HEK293 (cell line): ENCODE results near the gene EPHB1.

Experiments used
- CTCF ChIA-PET: fragments of 350-600 bp; formaldehyde crosslinking; extraction: SDS; loops from one replicate; lab custom pipeline; 2021; ENCODE audit warnings: antibody characterized with exemption; lab: Yijun Ruan, JAX
- POLR2A ChIA-PET: fragments of 300-600 bp; formaldehyde crosslinking; extraction: SDS; loops from one replicate; lab custom pipeline; 2020; ENCODE audit warnings: antibody characterized with exemption, inconsistent platforms; lab: Yijun Ruan, JAX
- H3K27ac ChIP-seq: fragments of 200-500 bp; sonication (Bioruptor generic); 2 replicates; pipeline ENCODE4 v1.5.1; 2014; ENCODE audit warnings: low read depth, low read length, control low read depth, inconsistent platforms; ENCODE audit errors: extremely low read depth
- H3K36me3 ChIP-seq, 2 experiments: fragments of 200-500 bp in 1 of 2; sonication (Bioruptor generic) in 1 of 2; 1 replicate in 1 of 2; 2 replicates in 1 of 2; pipeline ENCODE4 v1.5.1; 2014 to 2017; ENCODE audit warnings: inconsistent platforms in 2 of 2, low read length in 2 of 2; ENCODE audit not compliant: control insufficient read depth in 2 of 2, insufficient read depth in 1 of 2
- H3K4me1 ChIP-seq: fragments of 200-500 bp; sonication (Bioruptor generic); 2 replicates; pipeline ENCODE4 v1.5.1; 2014; ENCODE audit warnings: mild to moderate bottlenecking, low read length, inconsistent platforms; ENCODE audit not compliant: control insufficient read depth, insufficient read depth
- H3K4me3 ChIP-seq: 2 replicates; pipeline ENCODE4 v1.5.1; 2011; ENCODE audit warnings: low read depth, mild to moderate bottlenecking, control low read depth, low read length, moderate library complexity
- H3K9me3 ChIP-seq: fragments of 200-500 bp; sonication (Bioruptor generic); 2 replicates; pipeline ENCODE4 v1.5.1; 2014; ENCODE audit warnings: low read depth, low read length, inconsistent platforms; ENCODE audit not compliant: control insufficient read depth, insufficient read depth
- KLF9 ChIP-seq: fragments of 450-650 bp; formaldehyde crosslinking; IDR thresholded peaks from 2 replicates; pipeline ENCODE4 v1.5.1; 2016; ENCODE audit warnings: missing biosample characterization, missing genetic modification characterization, low read depth
- OSR2 ChIP-seq: fragments of 450-650 bp; formaldehyde crosslinking; IDR thresholded peaks from 2 replicates; pipeline ENCODE4 v1.5.1; 2016; ENCODE audit warnings: missing biosample characterization, missing genetic modification characterization
- RBAK ChIP-seq: fragments of 450-650 bp; formaldehyde crosslinking; IDR thresholded peaks from 2 replicates; pipeline ENCODE4 v1.5.1; 2016; ENCODE audit warnings: missing biosample characterization, missing genetic modification characterization
- SP7 ChIP-seq: fragments of 450-650 bp; formaldehyde crosslinking; IDR thresholded peaks from 2 replicates; pipeline ENCODE4 v1.5.1; 2016; ENCODE audit warnings: missing biosample characterization, missing genetic modification characterization
- TCF7L2 ChIP-seq: IDR thresholded peaks from 2 replicates; pipeline ENCODE4 v1.6.1; 2011; ENCODE audit warnings: low read depth, mild to moderate bottlenecking, inconsistent platforms, low read length, moderate library complexity, borderline replicate concordance
- ZBTB21 ChIP-seq: fragments of 450-650 bp; formaldehyde crosslinking; IDR thresholded peaks from 2 replicates; pipeline ENCODE4 v1.5.1; 2017; ENCODE audit warnings: missing biosample characterization, missing genetic modification characterization
- ZNF114 ChIP-seq: fragments of 450-650 bp; formaldehyde crosslinking; IDR thresholded peaks from 2 replicates; pipeline ENCODE4 v1.5.0; 2017; ENCODE audit warnings: missing biosample characterization, missing genetic modification characterization
- ZNF148 ChIP-seq: fragments of 450-650 bp; formaldehyde crosslinking; IDR thresholded peaks from 2 replicates; pipeline ENCODE4 v1.5.0; 2017; ENCODE audit warnings: missing biosample characterization, missing genetic modification characterization, borderline replicate concordance
- ZNF184 ChIP-seq: fragments of 450-650 bp; IDR thresholded peaks from 2 replicates; pipeline ENCODE4 v1.5.1; 2018; ENCODE audit warnings: missing biosample characterization, mild to moderate bottlenecking, missing genetic modification characterization
- ZNF2 ChIP-seq: fragments of 450-650 bp; formaldehyde crosslinking; IDR thresholded peaks from 2 replicates; pipeline ENCODE4 v1.5.1; 2016; ENCODE audit warnings: missing biosample characterization, missing genetic modification characterization
- ZNF362 ChIP-seq: fragments of 450-650 bp; formaldehyde crosslinking; IDR thresholded peaks from 2 replicates; pipeline ENCODE4 v1.5.1; 2016; ENCODE audit warnings: missing biosample characterization, missing genetic modification characterization
- ZNF366 ChIP-seq: fragments of 450-650 bp; formaldehyde crosslinking; conservative IDR thresholded peaks from 2 replicates; pipeline ENCODE4 v1.5.1; 2016; ENCODE audit warnings: missing biosample characterization, missing genetic modification characterization
- ZNF48 ChIP-seq: fragments of 450-650 bp; formaldehyde crosslinking; IDR thresholded peaks from 2 replicates; pipeline ENCODE4 v1.5.1; 2016; ENCODE audit warnings: missing biosample characterization, missing genetic modification characterization
- ZNF513 ChIP-seq: fragments of 450-650 bp; IDR thresholded peaks from 2 replicates; pipeline ENCODE4 v1.5.1; 2018; ENCODE audit warnings: missing biosample characterization, missing genetic modification characterization
- ZNF518A ChIP-seq: fragments of 450-650 bp; formaldehyde crosslinking; conservative IDR thresholded peaks from 2 replicates; pipeline ENCODE4 v1.5.1; 2016; ENCODE audit warnings: low read depth, missing biosample characterization, missing genetic modification characterization
- ZNF596 ChIP-seq: fragments of 450-650 bp; IDR thresholded peaks from 2 replicates; pipeline ENCODE4 v1.5.0; 2018; ENCODE audit warnings: missing biosample characterization, mild to moderate bottlenecking, missing genetic modification characterization, moderate library complexity
- ZNF677 ChIP-seq: fragments of 450-650 bp; IDR thresholded peaks from 2 replicates; pipeline ENCODE4 v1.5.0; 2018; ENCODE audit warnings: missing biosample characterization, mild to moderate bottlenecking, missing genetic modification characterization, moderate library complexity
- ZNF701 ChIP-seq: fragments of 450-650 bp; formaldehyde crosslinking; IDR thresholded peaks from 2 replicates; pipeline ENCODE4 v1.5.1; 2016; ENCODE audit warnings: missing biosample characterization, missing genetic modification characterization
- ZNF830 ChIP-seq: fragments of 450-650 bp; IDR thresholded peaks from 2 replicates; pipeline ENCODE4 v1.5.0; 2018; ENCODE audit warnings: missing biosample characterization, missing genetic modification characterization, low read depth, mild to moderate bottlenecking, moderate library complexity
- ZNF843 ChIP-seq: fragments of 450-650 bp; formaldehyde crosslinking; IDR thresholded peaks from 2 replicates; pipeline ENCODE4 v1.5.1; 2016; ENCODE audit warnings: missing biosample characterization, missing genetic modification characterization

Gene EPHB1

GRCh38 chr3:134792700-134793099 lies 2.4 kb upstream of the EPHB1 start:
- no peaks in the 10 kb centered on the region for H3K4me1 ChIP-seq
- H3K9me3 ChIP-seq = no peaks in the 10 kb centered on the region
- TF ChIP-seq ZNF701 = no peak
- TF ChIP-seq ZNF48 (tag by site-specific recombination) = no peak
- TF ChIP-seq ZNF184 = no peak
- no peak for TF ChIP-seq ZNF114 (tag by site-specific recombination)
- no peak for TF ChIP-seq ZNF2
- no peak for TF ChIP-seq ZBTB21
- no peak for TF ChIP-seq ZNF518A (tag by site-specific recombination)
- no peak for TF ChIP-seq ZNF362 (tag by site-specific recombination)
- no peak for TF ChIP-seq ZNF596 (tag by site-specific recombination)
- TF ChIP-seq RBAK (tag by site-specific recombination) = no peak
- no peak for TF ChIP-seq ZNF830
- no peak for TF ChIP-seq ZNF148 (tag by site-specific recombination)
- TF ChIP-seq TCF7L2 = no peak
- no peak for TF ChIP-seq ZNF366
- no peak for TF ChIP-seq ZNF513
- TF ChIP-seq OSR2 (tag by site-specific recombination) = no peak
- no peak for TF ChIP-seq ZNF677 (tag by site-specific recombination)
- TF ChIP-seq ZNF843 (tag by site-specific recombination) = no peak
- no peak for TF ChIP-seq KLF9 (tag by site-specific recombination)
- no peak for TF ChIP-seq SP7 (tag by site-specific recombination)
- H3K4me3 ChIP-seq = no peak overlapping the region
- CTCF ChIA-PET = interaction anchor here (1.0 to 1.9 kb wide), 3 partner anchors 192 to 710 kb away, joined by 3 to 5 read pairs (median 5); no protein-coding TSS in a partner anchor
- POLR2A ChIA-PET = no interaction called here
- H3K36me3 ChIP-seq = no peaks in the 10 kb centered on the region
- H3K27ac ChIP-seq = no peak overlapping the region
